Superior temporal gyrus (tissue), 1 donor: ENCODE results near the gene ZNF497.
"Not testable (repeated sequence)": the region's sequence is repeated elsewhere in the genome, so short reads cannot be mapped to it uniquely, and the experiment has no call there.

Experiments used
- DNase-seq: peaks from one replicate; pipeline ENCODE4 v3.0.0-alpha.2; 2016; ENCODE audit errors: extremely low spot score

Gene ZNF497

DNA sequence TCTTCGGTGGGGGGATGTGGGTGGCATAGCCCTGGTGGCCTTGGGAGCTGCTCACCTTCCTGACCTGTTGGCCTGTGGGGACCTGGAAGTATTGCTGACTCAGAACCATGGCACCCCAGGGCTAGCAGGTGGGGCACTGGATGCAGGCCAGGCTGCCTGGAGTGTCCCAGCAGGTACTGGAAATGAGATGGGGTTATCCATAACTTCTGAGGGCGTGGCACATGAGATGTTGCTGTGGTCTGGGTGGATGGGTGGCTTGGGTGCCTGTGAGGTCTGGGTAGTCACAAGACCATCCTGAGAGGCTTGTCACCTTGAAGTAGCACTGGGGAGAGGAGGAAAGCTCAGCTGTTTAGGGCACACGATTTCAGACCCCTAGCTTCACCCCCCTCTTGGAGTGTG lies 32.3 kb upstream of the ZNF497 start:
- no peak for DNase-seq

- no peak for DNase-seq
These were observed 31.1 kb upstream of the ZNF497 start for GRCh38 chr19:58393725-58394033.

- no peak for DNase-seq
These were observed 30.6 kb upstream of the ZNF497 start for GRCh38 chr19:58392945-58393724.

- no peak for DNase-seq
These were observed 25.6 kb upstream of the ZNF497 start for GRCh38 chr19:58388175-58388526.

- no peak for DNase-seq
These were observed 25.0 kb upstream of the ZNF497 start for GRCh38 chr19:58387338-58388174.

GRCh38 chr19:58386576-58387337 lies 24.2 kb upstream of the ZNF497 start, which contains the start of gene RPS5:
Gene RPS5, plus strand, starts transcription at chr19:58387269. Its CDS starts 869 bp downstream, at chr19:58388138.
- peak; percentile 100 for DNase-seq

GRCh38 chr19:58385891-58386575 lies 23.5 kb upstream of the ZNF497 start:
- no peak for DNase-seq

DNA sequence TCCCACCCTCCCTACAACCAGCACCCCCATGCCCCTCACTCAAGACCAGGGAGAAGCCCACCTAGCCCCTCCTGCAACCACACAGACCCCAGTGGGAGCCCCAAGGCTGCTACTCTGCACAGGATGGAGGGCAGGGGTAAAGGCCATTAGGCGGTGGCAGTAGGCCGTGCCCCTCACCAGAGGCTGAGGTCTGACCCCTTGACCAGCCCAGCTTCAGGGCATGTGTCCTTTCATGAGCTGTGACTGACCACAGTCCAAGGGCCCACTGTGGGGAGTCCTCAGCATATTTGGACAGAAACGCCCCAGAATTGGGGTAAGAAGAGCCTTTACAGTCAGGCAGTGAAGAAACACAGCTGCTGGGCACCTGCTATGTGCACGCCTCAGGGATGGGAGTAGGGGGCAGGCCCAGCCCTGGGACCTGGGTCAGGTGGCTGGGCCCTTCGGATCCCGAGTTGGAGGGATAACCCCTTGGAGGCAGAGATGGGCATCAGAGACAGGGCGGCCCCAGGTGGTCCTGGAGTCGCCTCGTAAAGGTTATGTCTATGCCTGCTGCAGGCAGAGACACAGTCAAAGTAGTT lies 22.9 kb upstream of the ZNF497 start:
- DNase-seq = no peak

- DNase-seq = no peak
These were observed 20.5 kb upstream of the ZNF497 start for GRCh38 chr19:58382997-58383603.

GRCh38 chr19:58381460-58382212 lies 19.1 kb upstream of the ZNF497 start:
- no peak for DNase-seq

DNA sequence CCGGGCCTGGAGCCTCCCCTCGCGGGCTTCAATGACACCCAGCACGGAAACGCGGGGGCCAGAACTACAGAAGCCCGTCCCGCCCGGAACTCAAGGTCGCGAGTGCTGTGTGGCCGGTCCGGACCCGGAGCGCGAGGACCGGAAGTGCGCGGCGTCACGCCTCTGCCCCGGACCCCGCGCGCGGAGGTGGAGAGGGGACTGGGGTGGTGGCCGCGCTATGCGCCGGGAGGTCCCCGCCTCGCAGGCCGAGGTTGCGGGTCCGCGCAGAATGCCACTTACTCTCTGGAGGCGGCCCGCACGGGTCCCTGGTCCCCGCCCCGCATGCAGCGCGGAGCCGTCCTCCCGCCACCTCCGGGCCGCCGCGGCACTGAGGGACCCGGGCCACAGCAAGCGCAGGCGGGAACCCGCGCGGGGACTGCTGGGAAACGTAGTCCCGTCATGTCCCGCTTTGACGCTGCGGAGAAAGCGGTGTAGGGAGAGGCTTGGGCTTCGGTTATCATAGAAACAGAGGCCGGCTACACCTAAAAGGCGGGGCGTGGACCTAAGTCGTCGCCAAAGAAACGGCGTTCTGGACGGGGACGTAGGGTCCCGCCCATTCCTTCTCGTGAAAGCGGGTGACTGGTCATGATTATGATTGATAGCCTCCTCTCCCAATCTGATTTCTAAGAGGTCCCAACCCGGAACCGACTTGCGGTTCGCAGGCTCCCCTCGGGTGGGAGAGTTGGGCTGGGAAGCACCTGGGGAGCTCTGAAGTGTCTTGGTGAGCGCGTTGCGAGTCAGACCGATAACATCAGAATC lies 18.3 kb upstream of the ZNF497 start, which contains the start of gene ZNF837:
TSS of gene ZNF837 (minus strand) at position 369 of the 798 bp plus-strand sequence. CDS start 11,698 bp downstream, outside the sequence.
- DNase-seq = peak; percentile 99

- DNase-seq = peak; percentile 45
These were observed 17.6 kb upstream of the ZNF497 start for GRCh38 chr19:58380037-58380661.

DNA sequence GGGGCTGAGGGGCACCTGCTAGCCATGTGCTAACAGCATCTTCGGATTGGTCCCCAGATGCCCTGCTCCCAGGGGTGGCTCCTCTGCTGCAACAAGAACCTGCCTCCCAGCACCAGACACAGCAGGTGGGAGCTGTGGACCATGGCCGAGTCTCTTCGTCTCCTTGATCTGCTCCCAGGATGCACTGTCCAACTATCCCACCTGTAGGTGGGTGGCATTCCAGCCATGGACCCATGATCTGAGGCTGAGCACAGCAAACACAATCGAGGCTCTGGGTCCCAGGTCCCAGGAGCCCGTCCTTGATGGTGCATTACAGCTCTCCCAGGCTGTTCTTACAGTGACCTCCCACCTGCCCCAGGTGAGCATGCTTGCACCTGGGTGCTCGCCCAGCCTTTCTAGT lies 16.7 kb upstream of the ZNF497 start:
- DNase-seq = no peak

- not testable (repeated sequence) for DNase-seq
These were observed 14.2 kb upstream of the ZNF497 start for GRCh38 chr19:58376724-58377123.

DNA sequence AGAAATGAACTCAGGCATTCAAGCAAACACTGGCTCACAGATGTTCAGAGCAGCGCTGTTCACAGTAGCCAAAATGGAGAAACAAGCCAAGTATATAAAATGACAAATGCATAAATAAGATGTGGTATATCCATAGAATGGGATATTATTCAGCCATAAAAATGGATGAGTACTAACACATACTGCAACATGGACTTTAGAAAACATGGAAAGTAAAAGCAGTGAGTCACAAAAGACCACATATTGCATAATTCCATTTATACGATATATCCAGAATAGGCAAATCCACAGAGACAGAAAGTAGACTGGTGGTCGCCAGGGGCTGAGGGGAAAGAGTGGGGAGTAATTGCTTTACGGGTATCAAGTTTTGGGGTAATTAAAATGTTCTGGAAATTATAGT lies 11.6 kb upstream of the ZNF497 start:
- no peak for DNase-seq

GRCh38 chr19:58372311-58373133 lies 10.0 kb upstream of the ZNF497 start:
- DNase-seq = no peak

DNA sequence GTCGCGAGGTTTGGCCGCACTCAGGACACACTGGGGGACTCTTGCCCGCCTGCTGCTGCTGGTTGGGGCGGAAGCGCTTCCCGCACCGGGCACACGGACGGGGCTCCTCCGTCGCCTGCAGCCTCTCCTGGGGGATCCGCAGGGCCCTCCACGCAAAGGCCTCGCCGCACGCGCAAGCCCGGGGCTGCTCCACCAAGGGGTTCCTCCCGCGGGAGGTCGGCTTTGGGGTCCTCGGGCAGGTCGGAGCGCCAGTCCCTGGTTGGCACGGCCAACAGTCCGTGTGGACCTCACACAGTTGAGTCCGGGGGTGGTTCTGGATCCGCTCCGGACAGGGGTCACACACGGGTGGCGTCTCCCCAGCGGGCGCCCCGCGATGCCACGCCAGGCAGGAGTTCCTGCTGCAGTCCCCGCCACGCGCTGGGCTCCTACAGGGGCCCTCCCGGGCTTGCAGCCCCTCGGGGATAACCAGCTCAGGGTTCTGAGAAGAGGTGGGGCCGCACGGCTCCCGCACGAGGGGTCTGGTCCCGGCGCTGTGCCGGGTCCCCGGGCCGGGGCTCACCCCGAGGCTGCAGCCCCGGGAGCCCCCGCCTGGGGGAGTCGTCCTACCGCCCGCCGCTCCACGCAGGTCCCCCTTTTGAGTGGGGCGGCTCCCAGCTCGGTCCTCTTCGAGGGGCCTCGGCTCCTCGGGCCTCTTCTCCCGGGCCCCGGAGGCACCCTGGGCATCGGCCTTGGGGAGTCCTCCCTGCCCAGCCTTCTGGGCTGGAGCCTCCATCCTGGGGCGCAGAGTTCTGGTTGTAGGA lies 6.2 kb upstream of the ZNF497 start:
- DNase-seq = no peak
